OCI-LY1 (cell line): ENCODE measurements around the gene PI16.

ENCODE experiments used
- H2AFZ ChIP-seq: fragments of 200-600 bp; sonication (generic), shearing (Covaris generic); 2 replicates; pipeline ENCODE4 v1.6.0; 2014; ENCODE audit warnings: antibody characterized with exemption, mild to moderate bottlenecking, low read length
- H3F3A ChIP-seq: fragments of 200-600 bp; sonication (generic), shearing (Covaris generic); 2 replicates; pipeline ENCODE4 v1.6.0; 2014; ENCODE audit warnings: mild to moderate bottlenecking, antibody characterized with exemption, low read length, moderate library complexity; ENCODE audit not compliant: insufficient read depth
- H3K27ac ChIP-seq: fragments of 200-600 bp; sonication (generic); 2 replicates; pipeline ENCODE4 v1.5.1; 2014; ENCODE audit warnings: low read length, mixed run types, mild to moderate bottlenecking, low read depth; ENCODE audit not compliant: poor library complexity, severe bottlenecking
- H3K27me3 ChIP-seq: fragments of 200-600 bp; sonication (generic); 2 replicates; pipeline ENCODE4 v1.6.0; 2014; ENCODE audit warnings: antibody characterized with exemption, mild to moderate bottlenecking, low read length, moderate library complexity; ENCODE audit not compliant: insufficient read depth
- H3K36me3 ChIP-seq: fragments of 200-600 bp; sonication (generic); 2 replicates; pipeline ENCODE4 v1.6.1; 2014; ENCODE audit warnings: mild to moderate bottlenecking, antibody characterized with exemption, low read length, moderate library complexity, mixed read lengths; ENCODE audit not compliant: insufficient read depth
- H3K4me1 ChIP-seq: fragments of 200-600 bp; sonication (generic); 2 replicates; pipeline ENCODE4 v1.5.1; 2014; ENCODE audit warnings: mild to moderate bottlenecking, low read length, moderate library complexity; ENCODE audit not compliant: insufficient read depth, severe bottlenecking
- H3K4me2 ChIP-seq: fragments of 200-600 bp; sonication (generic), shearing (Covaris generic); 2 replicates; pipeline ENCODE4 v1.6.1; 2014; ENCODE audit warnings: low read length
- H3K4me3 ChIP-seq: fragments of 200-600 bp; sonication (generic); 2 replicates; pipeline ENCODE4 v1.5.1; 2014; ENCODE audit warnings: low read length, low read depth, mild to moderate bottlenecking, mixed read lengths; ENCODE audit not compliant: poor library complexity, severe bottlenecking
- H3K79me2 ChIP-seq: fragments of 200-600 bp; shearing (Covaris generic); 2 replicates; pipeline ENCODE4 v1.6.1; 2016; ENCODE audit warnings: mixed run types, low read length, mixed read lengths; ENCODE audit not compliant: insufficient read depth
- H3K9ac ChIP-seq: fragments of 200-600 bp; sonication (generic), shearing (Covaris generic); 2 replicates; pipeline ENCODE4 v1.6.1; 2014; ENCODE audit warnings: mild to moderate bottlenecking, low read length, mixed read lengths
- H3K9me2 ChIP-seq: fragments of 200-600 bp; sonication (generic), shearing (Covaris generic); 2 replicates; pipeline ENCODE4 v1.6.1; 2014; ENCODE audit warnings: low read depth, mild to moderate bottlenecking, low read length, mixed read lengths
- H3K9me3 ChIP-seq: fragments of 200-600 bp; shearing (Covaris generic); 2 replicates; pipeline ENCODE4 v1.6.1; 2014; ENCODE audit warnings: low read length, mixed read lengths
- H4K20me1 ChIP-seq: fragments of 200-600 bp; sonication (generic), shearing (Covaris generic); 2 replicates; pipeline ENCODE4 v1.6.0; 2016; ENCODE audit warnings: mild to moderate bottlenecking, low read length; ENCODE audit not compliant: insufficient read depth
- EZH2 ChIP-seq: fragments of 200-600 bp; sonication (generic), shearing (Covaris generic); IDR thresholded peaks from 2 replicates; pipeline ENCODE4 v1.8.0; 2017; ENCODE audit warnings: borderline replicate concordance, mixed run types, mild to moderate bottlenecking, antibody characterized with exemption, low read length, moderate library complexity, mixed read lengths
- TF ChIP-seq, protein P1 (sequence below): fragments of 200-600 bp; sonication (generic), shearing (Covaris generic); IDR thresholded peaks from 2 replicates; pipeline ENCODE4 v1.5.1; 2017; ENCODE audit warnings: mild to moderate bottlenecking, antibody characterized with exemption, low read length, moderate library complexity, mixed read lengths

The PI16 gene

GRCh38 chr6:36944650-36945049 is 9.9 kb upstream of the PI16 start:
- Histone ChIP-seq H3K27ac (no peak overlapping the region), H3K4me1 (no peaks in the 10 kb centered on the region), H3K9ac (no peak overlapping the region), H3K9me2 (no peaks in the 10 kb centered on the region), H3K36me3 (no peaks in the 10 kb centered on the region), H3K4me3 (no peak overlapping the region), H3K27me3 (no peaks in the 10 kb centered on the region), H2AFZ (no peak overlapping the region), H3K9me3 (no peaks in the 10 kb centered on the region), H3K79me2 (no peaks in the 10 kb centered on the region), H3K4me2 (no peak overlapping the region), H4K20me1 (no peaks in the 10 kb centered on the region), H3F3A (no peaks in the 10 kb centered on the region)
- TF ChIP-seq, protein P1, sequence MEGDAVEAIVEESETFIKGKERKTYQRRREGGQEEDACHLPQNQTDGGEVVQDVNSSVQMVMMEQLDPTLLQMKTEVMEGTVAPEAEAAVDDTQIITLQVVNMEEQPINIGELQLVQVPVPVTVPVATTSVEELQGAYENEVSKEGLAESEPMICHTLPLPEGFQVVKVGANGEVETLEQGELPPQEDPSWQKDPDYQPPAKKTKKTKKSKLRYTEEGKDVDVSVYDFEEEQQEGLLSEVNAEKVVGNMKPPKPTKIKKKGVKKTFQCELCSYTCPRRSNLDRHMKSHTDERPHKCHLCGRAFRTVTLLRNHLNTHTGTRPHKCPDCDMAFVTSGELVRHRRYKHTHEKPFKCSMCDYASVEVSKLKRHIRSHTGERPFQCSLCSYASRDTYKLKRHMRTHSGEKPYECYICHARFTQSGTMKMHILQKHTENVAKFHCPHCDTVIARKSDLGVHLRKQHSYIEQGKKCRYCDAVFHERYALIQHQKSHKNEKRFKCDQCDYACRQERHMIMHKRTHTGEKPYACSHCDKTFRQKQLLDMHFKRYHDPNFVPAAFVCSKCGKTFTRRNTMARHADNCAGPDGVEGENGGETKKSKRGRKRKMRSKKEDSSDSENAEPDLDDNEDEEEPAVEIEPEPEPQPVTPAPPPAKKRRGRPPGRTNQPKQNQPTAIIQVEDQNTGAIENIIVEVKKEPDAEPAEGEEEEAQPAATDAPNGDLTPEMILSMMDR, result no peak
- TF ChIP-seq EZH2, result no peak

DNA sequence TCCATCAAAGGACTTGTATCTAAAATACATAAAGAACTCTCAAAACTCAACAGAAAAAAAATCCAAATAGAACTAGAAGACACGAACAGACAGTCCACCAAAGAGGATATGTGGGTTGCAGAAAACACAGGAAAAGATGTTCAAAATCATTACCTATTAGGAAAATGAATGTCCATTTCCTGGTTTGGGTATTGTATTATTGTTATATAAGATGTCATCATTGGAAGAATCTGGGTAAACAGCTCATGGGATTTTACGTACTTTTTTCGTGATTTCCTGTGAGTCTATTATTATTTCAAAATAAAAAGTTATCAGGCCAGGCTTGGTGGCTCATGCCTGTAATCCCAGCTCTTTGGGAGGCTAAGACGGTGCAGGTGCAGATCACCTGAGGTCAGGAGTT is 9.2 kb upstream of the PI16 start:
- H3K9me2 ChIP-seq, result no peaks in the 10 kb centered on the region
- H3K36me3 ChIP-seq, result no peaks in the 10 kb centered on the region
- H3K79me2 ChIP-seq, result no peaks in the 10 kb centered on the region
- H3K4me2 ChIP-seq, result no peak overlapping the region
- no peaks in the 10 kb centered on the region for H3K27me3 ChIP-seq
- TF ChIP-seq, protein P1, result no peak
- no peak for TF ChIP-seq EZH2
- no peaks in the 10 kb centered on the region for H4K20me1 ChIP-seq
- H3K27ac ChIP-seq, result no peak overlapping the region
- no peaks in the 10 kb centered on the region for H3F3A ChIP-seq
- no peak overlapping the region for H2AFZ ChIP-seq
- H3K4me1 ChIP-seq, result no peaks in the 10 kb centered on the region
- no peaks in the 10 kb centered on the region for H3K9me3 ChIP-seq
- no peak overlapping the region for H3K9ac ChIP-seq
- no peak overlapping the region for H3K4me3 ChIP-seq

DNA sequence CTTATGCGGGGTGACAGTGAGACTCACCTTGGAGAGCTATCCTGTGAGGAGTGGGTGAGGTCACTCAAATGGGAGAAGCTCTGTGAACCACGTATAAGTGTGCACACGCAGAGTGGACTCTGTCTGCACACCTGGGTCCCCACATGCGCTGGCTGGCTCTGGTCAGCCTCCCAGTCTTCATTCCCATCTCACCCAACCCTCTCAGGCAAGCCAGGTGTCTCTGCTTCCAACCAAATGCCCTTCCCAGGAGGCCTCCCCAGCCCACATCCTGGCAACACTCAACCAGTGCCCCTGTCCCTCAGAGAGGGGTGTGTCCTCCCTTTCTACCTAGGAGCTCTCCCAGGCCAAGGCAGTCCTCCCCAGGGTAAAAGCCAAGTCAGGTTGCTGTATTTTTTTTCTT is 8.0 kb upstream of the PI16 start:
- Histone ChIP-seq H3F3A (no peaks in the 10 kb centered on the region), H3K4me1 (no peaks in the 10 kb centered on the region), H4K20me1 (no peaks in the 10 kb centered on the region), H3K27ac (no peak overlapping the region), H3K36me3 (no peaks in the 10 kb centered on the region), H2AFZ (no peak overlapping the region), H3K9me2 (no peaks in the 10 kb centered on the region), H3K4me3 (no peak overlapping the region), H3K27me3 (no peaks in the 10 kb centered on the region), H3K9me3 (no peaks in the 10 kb centered on the region), H3K9ac (no peak overlapping the region), H3K4me2 (no peak overlapping the region), H3K79me2 (no peaks in the 10 kb centered on the region)
- TF ChIP-seq, protein P1, result no peak
- no peak for TF ChIP-seq EZH2
